ENCODE measurements around the gene HOXD11.

- TF ChIP-seq, protein P1, sequence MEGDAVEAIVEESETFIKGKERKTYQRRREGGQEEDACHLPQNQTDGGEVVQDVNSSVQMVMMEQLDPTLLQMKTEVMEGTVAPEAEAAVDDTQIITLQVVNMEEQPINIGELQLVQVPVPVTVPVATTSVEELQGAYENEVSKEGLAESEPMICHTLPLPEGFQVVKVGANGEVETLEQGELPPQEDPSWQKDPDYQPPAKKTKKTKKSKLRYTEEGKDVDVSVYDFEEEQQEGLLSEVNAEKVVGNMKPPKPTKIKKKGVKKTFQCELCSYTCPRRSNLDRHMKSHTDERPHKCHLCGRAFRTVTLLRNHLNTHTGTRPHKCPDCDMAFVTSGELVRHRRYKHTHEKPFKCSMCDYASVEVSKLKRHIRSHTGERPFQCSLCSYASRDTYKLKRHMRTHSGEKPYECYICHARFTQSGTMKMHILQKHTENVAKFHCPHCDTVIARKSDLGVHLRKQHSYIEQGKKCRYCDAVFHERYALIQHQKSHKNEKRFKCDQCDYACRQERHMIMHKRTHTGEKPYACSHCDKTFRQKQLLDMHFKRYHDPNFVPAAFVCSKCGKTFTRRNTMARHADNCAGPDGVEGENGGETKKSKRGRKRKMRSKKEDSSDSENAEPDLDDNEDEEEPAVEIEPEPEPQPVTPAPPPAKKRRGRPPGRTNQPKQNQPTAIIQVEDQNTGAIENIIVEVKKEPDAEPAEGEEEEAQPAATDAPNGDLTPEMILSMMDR (IDR thresholded peaks at IDR 0.05) = no peak
- TF ChIP-seq POLR2A (IDR thresholded peaks at IDR 0.05) = no peak
These were observed 6.4 kb upstream of the HOXD11 start for GRCh38 chr2:176100547-176101140.

All from esophagus squamous epithelium (tissue), 4 donors.